Lung (tissue), 12 donors: ENCODE results near the gene TMEM184B. TPM values are rescaled to one million over a fixed set of nuclear protein-coding genes. Genes with fewer than 3 reads are reported as not detected.

Experiments
- ATAC-seq: fragments of 200-7000 bp; cut with Tn5 transposase; one replicate; pipeline ENCODE4 v1.9.1; 2020; ENCODE audit warnings: moderate number of reproducible peaks; ENCODE audit not compliant: insufficient read depth, low FRiP score
- DNase-seq, 3 donors: peaks; one replicate each; pipeline ENCODE4 v3.0.0-alpha.2; 2013 to 2017
- H3K27ac ChIP-seq, 2 donors: one replicate each; pipeline ENCODE4 v1.5.1; 2013; ENCODE audit warnings: mild to moderate bottlenecking in 2 of 2, moderate library complexity in 2 of 2, control low read depth in 1 of 2, inconsistent platforms in 1 of 2, low read depth in 1 of 2, low read length in 1 of 2
- H3K27me3 ChIP-seq, 3 donors: one replicate each; pipeline ENCODE4 v1.5.1; 2013; ENCODE audit warnings: low read length in 2 of 3; ENCODE audit not compliant: control insufficient read depth in 3 of 3, insufficient read depth in 3 of 3
- H3K36me3 ChIP-seq, 4 donors: one replicate each; pipeline ENCODE4 v1.5.1; 2013; ENCODE audit warnings: low read length in 4 of 4, mild to moderate bottlenecking in 1 of 4, moderate library complexity in 1 of 4; ENCODE audit not compliant: control insufficient read depth in 4 of 4, insufficient read depth in 4 of 4
- H3K4me1 ChIP-seq, 5 donors: one replicate each; pipeline ENCODE4 v1.5.1; 2013; ENCODE audit warnings: low read length in 5 of 5, mild to moderate bottlenecking in 2 of 5, moderate library complexity in 1 of 5; ENCODE audit not compliant: control insufficient read depth in 5 of 5, insufficient read depth in 5 of 5
- H3K4me3 ChIP-seq: one replicate; pipeline ENCODE4 v1.5.1; 2013; ENCODE audit warnings: mild to moderate bottlenecking, control low read depth, moderate library complexity
- H3K9ac ChIP-seq, 2 donors: one replicate each; pipeline ENCODE4 v1.5.1; 2013; ENCODE audit warnings: low read length in 2 of 2, control low read depth in 1 of 2; ENCODE audit not compliant: insufficient read depth in 1 of 2
- H3K9me3 ChIP-seq, 4 donors: one replicate each; pipeline ENCODE4 v1.5.1; 2013; ENCODE audit warnings: low read length in 3 of 4, mild to moderate bottlenecking in 1 of 4, moderate library complexity in 1 of 4; ENCODE audit not compliant: control insufficient read depth in 4 of 4, insufficient read depth in 3 of 4
- WGBS, 2 donors: extraction: QIAGEN DNeasy Blood & Tissue Kit; methylation state at CpG; one replicate each; pipeline ENCODE4 v1.1.7; 2013; 5-methylcytosine and 5-hydroxymethylcytosine counted together
- polyA plus RNA-seq, 2 donors: library from polyadenylated mRNA; stranded (reverse); fragments of 200-250 nt; gene quantifications; one replicate each; pipeline ENCODE4 v1.2.1, GENCODE V29; 2013
- total RNA-seq, 2 donors: library from RNA; depleted of rRNA in 1 of 2; stranded (reverse); fragments of >200 nt in 1 of 2; gene quantifications; one replicate each; pipeline ENCODE4 v1.2.1, GENCODE V29; 2014 to 2021
- TF ChIP-seq, protein P1 (sequence below): IDR thresholded peaks from 2 replicates; pipeline ENCODE4 v1.5.1; 2012; ENCODE audit warnings: mild to moderate bottlenecking; ENCODE audit errors: control extremely low read depth, extremely low read depth
- donor health status: control.
- donor health status: control.
- donor health status: Bipolar disorder and iron deficiency.
- donor health status: healthy.
- donor health status: DM: yes; HTN: yes; CAD: no.

The TMEM184B gene
- total and polyA plus RNA-seq, 4 donors, result 26.3 to 82.4 (median 39.9) TPM

DNA sequence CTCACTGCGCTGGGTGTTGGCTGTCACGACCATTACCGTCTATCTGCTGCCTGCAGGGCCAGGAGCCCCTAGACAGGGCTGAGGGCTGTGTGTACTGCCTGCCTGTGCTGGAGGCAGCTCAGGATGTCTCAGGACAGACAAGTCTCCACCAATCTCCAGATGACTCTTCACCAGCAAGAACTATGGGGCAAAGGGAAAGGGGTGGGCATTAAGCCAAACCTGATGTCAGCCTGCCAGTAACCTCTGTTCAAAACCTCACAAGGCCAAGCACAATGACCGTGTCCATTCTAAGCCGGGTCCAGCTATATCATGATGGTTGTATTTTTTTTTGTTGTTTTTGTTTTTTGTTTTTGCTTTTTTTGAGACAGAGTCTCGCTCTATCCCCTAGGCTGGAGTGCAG is 39.4 kb downstream of the TMEM184B start:
- no peak for DNase-seq
- no peaks in the 10 kb centered on the region for H3K9me3 ChIP-seq
- H3K4me3 ChIP-seq, result no peak overlapping the region
- no peak overlapping the region for H3K27ac ChIP-seq
- TF ChIP-seq, protein P1, sequence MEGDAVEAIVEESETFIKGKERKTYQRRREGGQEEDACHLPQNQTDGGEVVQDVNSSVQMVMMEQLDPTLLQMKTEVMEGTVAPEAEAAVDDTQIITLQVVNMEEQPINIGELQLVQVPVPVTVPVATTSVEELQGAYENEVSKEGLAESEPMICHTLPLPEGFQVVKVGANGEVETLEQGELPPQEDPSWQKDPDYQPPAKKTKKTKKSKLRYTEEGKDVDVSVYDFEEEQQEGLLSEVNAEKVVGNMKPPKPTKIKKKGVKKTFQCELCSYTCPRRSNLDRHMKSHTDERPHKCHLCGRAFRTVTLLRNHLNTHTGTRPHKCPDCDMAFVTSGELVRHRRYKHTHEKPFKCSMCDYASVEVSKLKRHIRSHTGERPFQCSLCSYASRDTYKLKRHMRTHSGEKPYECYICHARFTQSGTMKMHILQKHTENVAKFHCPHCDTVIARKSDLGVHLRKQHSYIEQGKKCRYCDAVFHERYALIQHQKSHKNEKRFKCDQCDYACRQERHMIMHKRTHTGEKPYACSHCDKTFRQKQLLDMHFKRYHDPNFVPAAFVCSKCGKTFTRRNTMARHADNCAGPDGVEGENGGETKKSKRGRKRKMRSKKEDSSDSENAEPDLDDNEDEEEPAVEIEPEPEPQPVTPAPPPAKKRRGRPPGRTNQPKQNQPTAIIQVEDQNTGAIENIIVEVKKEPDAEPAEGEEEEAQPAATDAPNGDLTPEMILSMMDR, result no peak
- H3K27me3 ChIP-seq, result no peaks in the 10 kb centered on the region
- 84 to 88% methylated on average over 6 of the region's 6 CpGs for WGBS, 2 donors
- peaks cover 0 to 26% (median 3%) of the 10 kb centered on the region in 5 donors for H3K4me1 ChIP-seq
- no peak for ATAC-seq
- peaks cover 0 to 35% (median 30%) of the 10 kb centered on the region in 4 donors for H3K36me3 ChIP-seq
- no peak overlapping the region for H3K9ac ChIP-seq

DNA sequence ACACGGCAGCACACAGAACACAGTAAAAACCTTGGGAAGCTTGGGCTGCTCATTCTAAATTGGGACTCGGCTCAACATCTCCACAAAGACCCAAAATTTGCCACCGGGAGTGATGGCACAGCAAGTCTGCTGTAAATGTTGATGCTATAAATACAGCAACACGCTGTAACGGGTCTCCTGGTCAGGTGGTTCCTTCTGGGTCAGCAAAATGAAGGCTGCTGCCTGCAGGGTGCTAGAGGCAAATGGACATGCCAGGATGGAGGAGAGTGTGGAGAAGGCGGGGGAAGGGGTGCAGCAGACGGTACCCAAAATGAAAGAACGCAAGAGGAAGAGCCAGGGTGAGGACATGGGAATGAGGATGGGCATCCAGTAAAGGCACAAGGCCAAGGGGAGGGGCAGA is 40.6 kb downstream of the TMEM184B start:
- TF ChIP-seq, protein P1, result no peak
- Histone ChIP-seq H3K27ac (no peak overlapping the region), H3K27me3 (no peaks in the 10 kb centered on the region), H3K4me1 (peaks cover 0 to 31% (median 0%) of the 10 kb centered on the region in 5 donors), H3K36me3 (peaks cover 0 to 43% (median 31%) of the 10 kb centered on the region in 4 donors), H3K9me3 (no peaks in the 10 kb centered on the region), H3K4me3 (no peak overlapping the region), H3K9ac (no peak overlapping the region)
- DNase-seq (no peak), ATAC-seq (no peak)
- WGBS, 2 donors, result 79 to 82% methylated on average over 8 of the region's 8 CpGs

DNA sequence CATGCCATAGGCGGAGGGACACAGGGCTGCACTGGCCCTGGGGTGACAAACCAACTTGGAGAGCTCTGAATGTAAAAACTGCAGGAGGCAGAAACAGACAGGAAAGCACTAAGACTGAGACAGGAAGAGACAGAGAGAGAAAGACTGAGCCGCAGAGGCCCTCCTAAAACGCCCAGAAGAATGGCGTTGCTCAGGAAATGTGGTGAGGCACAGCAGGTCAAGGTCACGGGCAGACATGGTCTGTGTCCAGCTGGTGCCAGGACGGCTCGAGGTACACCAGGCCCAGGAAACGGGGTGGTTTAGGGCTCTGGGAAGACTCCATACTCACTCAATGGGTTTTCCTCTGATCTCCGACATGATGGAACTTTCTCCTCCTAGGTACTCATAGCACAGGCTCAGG is 41.9 kb downstream of the TMEM184B start:
- H3K4me3 ChIP-seq, result no peak overlapping the region
- peaks cover 0 to 28% (median 0%) of the 10 kb centered on the region in 5 donors for H3K4me1 ChIP-seq
- 64 to 72% methylated on average over 9 of the region's 9 CpGs for WGBS, 2 donors
- H3K9me3 ChIP-seq, result no peaks in the 10 kb centered on the region
- TF ChIP-seq, protein P1, result no peak
- H3K9ac ChIP-seq, result no peak overlapping the region
- peak overlapping the region in 1 of 2 donors; percentile 75 for H3K27ac ChIP-seq
- no peak for ATAC-seq
- peaks cover 3 to 42% (median 31%) of the 10 kb centered on the region in 4 donors for H3K36me3 ChIP-seq
- no peak for DNase-seq
- H3K27me3 ChIP-seq, result no peaks in the 10 kb centered on the region

DNA sequence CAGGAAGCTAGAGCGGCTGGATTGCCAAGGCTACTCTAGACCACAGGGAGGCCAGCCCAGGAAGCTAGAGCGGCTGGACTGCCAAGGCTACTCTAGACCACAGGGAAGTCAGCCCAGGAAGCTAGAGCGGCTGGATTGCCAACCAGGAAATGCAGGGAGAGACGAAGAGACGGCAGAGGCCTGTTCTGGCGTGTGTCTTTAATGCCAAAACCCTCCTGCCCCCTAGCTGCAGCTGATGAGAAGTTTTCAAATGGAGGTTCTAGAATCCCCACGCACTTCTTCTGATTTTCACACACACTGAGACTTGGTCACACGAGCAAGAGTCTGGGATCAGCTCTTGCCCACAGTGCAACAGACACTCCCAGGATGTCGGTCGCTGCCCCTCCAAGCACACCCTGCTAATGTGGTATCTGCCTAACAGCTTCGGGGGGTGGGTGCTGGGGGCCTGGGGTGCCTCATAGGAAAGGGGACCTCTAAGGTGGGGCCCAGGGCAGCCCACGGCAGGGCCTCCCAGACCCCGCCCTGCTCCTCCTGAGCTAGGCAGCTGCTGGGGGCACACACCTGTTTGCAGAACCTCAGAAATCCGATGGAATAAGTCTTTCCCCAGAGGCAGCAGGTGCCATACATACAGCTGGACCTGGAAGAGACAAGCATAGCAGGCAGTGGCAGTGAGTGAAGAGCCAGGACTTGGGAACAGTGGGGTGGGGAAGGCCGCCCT is 42.5 kb downstream of the TMEM184B start:
- no peaks in the 10 kb centered on the region for H3K27me3 ChIP-seq
- peak overlapping the region in 1 of 2 donors; percentile 75 for H3K27ac ChIP-seq
- peaks cover 3 to 46% (median 32%) of the 10 kb centered on the region in 4 donors for H3K36me3 ChIP-seq
- no peaks in the 10 kb centered on the region for H3K9me3 ChIP-seq
- peaks cover 0 to 28% (median 0%) of the 10 kb centered on the region in 5 donors for H3K4me1 ChIP-seq
- no peak overlapping the region for H3K9ac ChIP-seq
- TF ChIP-seq, protein P1, result peak; percentile 31
- WGBS, 2 donors, result 49 to 55% methylated on average over 14 of the region's 15 CpGs
- ATAC-seq (no peak), DNase-seq (peak; percentile 46 to 68 (median 58))
- no peak overlapping the region for H3K4me3 ChIP-seq
